SU-DHL-6 (cell line): Measurements from ENCODE around the gene SORBS2.

Source experiments
- H2AFZ ChIP-seq: fragments of 200-600 bp; sonication (generic); 2 replicates; pipeline ENCODE4 v1.6.1; 2014; ENCODE audit warnings: low read depth, mild to moderate bottlenecking, moderate library complexity, mixed read lengths, antibody characterized with exemption, low read length; ENCODE audit not compliant: severe bottlenecking
- H3F3A ChIP-seq: fragments of 200-600 bp; shearing (Covaris generic); 2 replicates; pipeline ENCODE4 v1.6.0; 2016; ENCODE audit warnings: antibody characterized with exemption, mild to moderate bottlenecking; ENCODE audit not compliant: insufficient read depth
- H3K27ac ChIP-seq: fragments of 200-600 bp; sonication (generic); 2 replicates; pipeline ENCODE4 v1.5.1; 2016; ENCODE audit warnings: low read depth, mild to moderate bottlenecking, low read length, moderate library complexity, mixed read lengths
- H3K27me3 ChIP-seq: fragments of 200-600 bp; sonication (generic), shearing (Covaris generic); 2 replicates; pipeline ENCODE4 v1.6.0; 2014; ENCODE audit warnings: mild to moderate bottlenecking, low read length
- H3K36me3 ChIP-seq: fragments of 200-600 bp; sonication (generic); 2 replicates; pipeline ENCODE4 v1.6.1; 2014; ENCODE audit warnings: mild to moderate bottlenecking, low read length, mixed read lengths
- H3K4me2 ChIP-seq: fragments of 300-600, 200-600 bp; shearing (Covaris generic), sonication (generic); 2 replicates; pipeline ENCODE4 v1.6.0; 2014; ENCODE audit warnings: low read length, low read depth, mild to moderate bottlenecking; ENCODE audit not compliant: poor library complexity, severe bottlenecking
- H3K4me3 ChIP-seq: fragments of 200-600 bp; sonication (generic); 2 replicates; pipeline ENCODE4 v1.5.1; 2014; ENCODE audit warnings: antibody characterized with exemption, low read length, mild to moderate bottlenecking, mixed read lengths; ENCODE audit not compliant: insufficient read depth, poor library complexity, severe bottlenecking
- H3K79me2 ChIP-seq: fragments of 200-600 bp; sonication (generic); 2 replicates; pipeline ENCODE4 v1.6.1; 2014; ENCODE audit warnings: mild to moderate bottlenecking, low read length, moderate library complexity; ENCODE audit not compliant: insufficient read depth
- H3K9ac ChIP-seq: fragments of 200-600 bp; sonication (generic); 2 replicates; pipeline ENCODE4 v1.7.0; 2014; ENCODE audit warnings: mild to moderate bottlenecking, low read length
- H3K9me2 ChIP-seq: fragments of 200-600 bp; sonication (generic); replicated peaks from 2 replicates; pipeline ENCODE4 v1.6.1; 2014; ENCODE audit warnings: low read length; ENCODE audit not compliant: insufficient read depth
- H3K9me3 ChIP-seq: fragments of 200-600 bp; sonication (generic); 2 replicates; pipeline ENCODE4 v1.6.1; 2014; ENCODE audit warnings: low read length, mixed read lengths; ENCODE audit not compliant: insufficient read depth
- H4K20me1 ChIP-seq: fragments of 200-600 bp; sonication (generic); 2 replicates; pipeline ENCODE4 v1.6.1; 2014; ENCODE audit warnings: low read depth, mild to moderate bottlenecking, antibody characterized with exemption, low read length, moderate library complexity, mixed read lengths
- EZH2phosphoT487 ChIP-seq: fragments of 200-600 bp; sonication (generic), shearing (Covaris generic); conservative IDR thresholded peaks from 2 replicates; pipeline ENCODE4 v1.6.1; 2018; ENCODE audit warnings: mild to moderate bottlenecking, antibody characterized with exemption, low read length, moderate library complexity, mixed read lengths
- TF ChIP-seq, protein P1 (sequence below): fragments of 200-600 bp; sonication (generic); IDR thresholded peaks from one replicate; pipeline ENCODE4 v1.5.1; 2017; ENCODE audit warnings: antibody characterized with exemption, mild to moderate bottlenecking, low read length, moderate library complexity; ENCODE audit not compliant: insufficient read depth, poor library complexity, severe bottlenecking

SORBS2 gene

GRCh38 chr4:185587427-185588161, 224.4 kb downstream of the SORBS2 start:
- Histone ChIP-seq H3K9me3 (no peaks in the 10 kb centered on the region), H3K9me2 (no peaks in the 10 kb centered on the region), H3F3A (peaks cover 70% of the 10 kb centered on the region), H3K9ac (peak overlapping the region; percentile 83), H3K4me3 (peak overlapping the region; percentile 58), H2AFZ (no peak overlapping the region), H3K27ac (peak overlapping the region; percentile 99), H3K27me3 (no peaks in the 10 kb centered on the region), H3K36me3 (no peaks in the 10 kb centered on the region), H4K20me1 (no peaks in the 10 kb centered on the region), H3K79me2 (peaks cover 48% of the 10 kb centered on the region), H3K4me2 (peak overlapping the region; percentile 97)
- TF ChIP-seq, protein P1, sequence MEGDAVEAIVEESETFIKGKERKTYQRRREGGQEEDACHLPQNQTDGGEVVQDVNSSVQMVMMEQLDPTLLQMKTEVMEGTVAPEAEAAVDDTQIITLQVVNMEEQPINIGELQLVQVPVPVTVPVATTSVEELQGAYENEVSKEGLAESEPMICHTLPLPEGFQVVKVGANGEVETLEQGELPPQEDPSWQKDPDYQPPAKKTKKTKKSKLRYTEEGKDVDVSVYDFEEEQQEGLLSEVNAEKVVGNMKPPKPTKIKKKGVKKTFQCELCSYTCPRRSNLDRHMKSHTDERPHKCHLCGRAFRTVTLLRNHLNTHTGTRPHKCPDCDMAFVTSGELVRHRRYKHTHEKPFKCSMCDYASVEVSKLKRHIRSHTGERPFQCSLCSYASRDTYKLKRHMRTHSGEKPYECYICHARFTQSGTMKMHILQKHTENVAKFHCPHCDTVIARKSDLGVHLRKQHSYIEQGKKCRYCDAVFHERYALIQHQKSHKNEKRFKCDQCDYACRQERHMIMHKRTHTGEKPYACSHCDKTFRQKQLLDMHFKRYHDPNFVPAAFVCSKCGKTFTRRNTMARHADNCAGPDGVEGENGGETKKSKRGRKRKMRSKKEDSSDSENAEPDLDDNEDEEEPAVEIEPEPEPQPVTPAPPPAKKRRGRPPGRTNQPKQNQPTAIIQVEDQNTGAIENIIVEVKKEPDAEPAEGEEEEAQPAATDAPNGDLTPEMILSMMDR, result no peak
- no peak for TF ChIP-seq EZH2phosphoT487

- Histone ChIP-seq H3K9me2 (no peaks in the 10 kb centered on the region), H3K9ac (peak overlapping the region; percentile 83), H3K4me2 (peak overlapping the region; percentile 97), H4K20me1 (no peaks in the 10 kb centered on the region), H3K4me3 (peak overlapping the region; percentile 46), H2AFZ (no peak overlapping the region), H3K9me3 (no peaks in the 10 kb centered on the region), H3K27ac (peak overlapping the region; percentile 99), H3F3A (peaks cover 69% of the 10 kb centered on the region), H3K36me3 (no peaks in the 10 kb centered on the region), H3K79me2 (peaks cover 43% of the 10 kb centered on the region), H3K27me3 (no peaks in the 10 kb centered on the region)
- TF ChIP-seq, protein P1, result no peak
- TF ChIP-seq EZH2phosphoT487, result no peak
Observed at GRCh38 chr4:185587030-185587426, 225.0 kb downstream of the SORBS2 start.

DNA sequence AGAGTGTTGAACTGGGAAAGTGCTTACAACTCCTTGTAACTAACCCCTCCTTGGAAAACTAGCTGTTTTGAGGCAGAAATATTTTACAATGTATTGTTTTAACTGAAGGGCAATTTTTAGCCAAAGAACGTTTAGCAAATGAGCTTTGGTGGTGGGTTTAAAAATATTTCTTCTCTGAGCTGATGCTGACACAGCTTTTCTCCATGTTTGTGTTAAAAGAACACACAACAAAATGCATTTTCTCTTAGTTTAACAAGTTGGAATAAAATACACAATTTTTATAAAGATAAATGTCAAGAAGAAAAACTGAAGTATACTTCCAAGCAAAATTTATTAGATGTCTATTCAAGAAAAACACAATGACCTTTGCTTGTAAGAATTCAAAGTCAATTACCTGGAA, 226.8 kb downstream of the SORBS2 start:
- TF ChIP-seq EZH2phosphoT487, result no peak
- TF ChIP-seq, protein P1, result no peak
- H3K79me2 ChIP-seq, result peaks cover 25% of the 10 kb centered on the region
- no peak overlapping the region for H2AFZ ChIP-seq
- peak overlapping the region; percentile 83 for H3K9ac ChIP-seq
- H3K9me2 ChIP-seq, result no peaks in the 10 kb centered on the region
- H3K36me3 ChIP-seq, result no peaks in the 10 kb centered on the region
- H3K4me2 ChIP-seq, result peak overlapping the region; percentile 97
- peaks cover 56% of the 10 kb centered on the region for H3F3A ChIP-seq
- peak overlapping the region; percentile 46 for H3K4me3 ChIP-seq
- no peaks in the 10 kb centered on the region for H3K9me3 ChIP-seq
- H4K20me1 ChIP-seq, result no peaks in the 10 kb centered on the region
- H3K27ac ChIP-seq, result peak overlapping the region; percentile 99
- no peaks in the 10 kb centered on the region for H3K27me3 ChIP-seq
